Astrocyte of the hippocampus (primary cell): Measurements from ENCODE around the gene GPALPP1.
"Not testable (repeated sequence)": the region's sequence is repeated elsewhere in the genome, so short reads cannot be mapped to it uniquely, and the experiment has no call there.

ENCODE experiments used
- DNase-seq: peaks from one replicate; pipeline ENCODE4 v3.0.0; 2011; ENCODE audit warnings: low read depth, low spot score

GPALPP1 gene

GRCh38 chr13:45063261-45063860 lies 74.0 kb downstream of the GPALPP1 start:
- DNase-seq, result peak; percentile 74

GRCh38 chr13:45063889-45064288 lies 74.6 kb downstream of the GPALPP1 start:
- not testable (repeated sequence) for DNase-seq

GRCh38 chr13:45064889-45065288 lies 75.6 kb downstream of the GPALPP1 start:
- DNase-seq, result no peak

GRCh38 chr13:45068036-45069001 lies 79.0 kb downstream of the GPALPP1 start:
- no peak for DNase-seq

GRCh38 chr13:45073809-45074208 lies 84.5 kb downstream of the GPALPP1 start:
- DNase-seq, result no peak

- DNase-seq, result no peak
These were observed 85.4 kb downstream of the GPALPP1 start for GRCh38 chr13:45074721-45075120.

- no peak for DNase-seq
These were observed 88.7 kb downstream of the GPALPP1 start for GRCh38 chr13:45078003-45078402.
